C1 segment of cervical spinal cord (tissue), 14 donors: ENCODE results near the gene UBASH3B.
"Not testable (repeated sequence)": the region's sequence is repeated elsewhere in the genome, so short reads cannot be mapped to it uniquely, and the experiment has no call there.

Experiments used
- DNase-seq, 14 donors: peaks; one replicate each; lab custom pipeline; 2025; lab: John Stamatoyannopoulos, UW

Gene UBASH3B

GRCh38 chr11:122807731-122808477, 152.4 kb downstream of the UBASH3B start:
- DNase-seq: no peak

GRCh38 chr11:122808478-122808869, 153.0 kb downstream of the UBASH3B start:
- DNase-seq: no peak

GRCh38 chr11:122809866-122810265, 154.3 kb downstream of the UBASH3B start:
- no peak for DNase-seq

GRCh38 chr11:122811721-122812120, 156.2 kb downstream of the UBASH3B start:
- no peak for DNase-seq

- no peak for DNase-seq
These were observed 157.1 kb downstream of the UBASH3B start for GRCh38 chr11:122812638-122813037.

GRCh38 chr11:122813176-122813893, 157.8 kb downstream of the UBASH3B start:
- no peak for DNase-seq

GRCh38 chr11:122813894-122814270, 158.4 kb downstream of the UBASH3B start:
- DNase-seq: no peak

GRCh38 chr11:122814401-122814800, 158.9 kb downstream of the UBASH3B start:
- no peak for DNase-seq

GRCh38 chr11:122815900-122816299, 160.4 kb downstream of the UBASH3B start:
- DNase-seq: no peak

GRCh38 chr11:122816761-122817520, 161.4 kb downstream of the UBASH3B start:
- peak in 1 of 14 donors; percentile 88 for DNase-seq

GRCh38 chr11:122820158-122820557, 164.6 kb downstream of the UBASH3B start:
- DNase-seq: no peak

- DNase-seq: no peak
These were observed 165.6 kb downstream of the UBASH3B start for GRCh38 chr11:122821169-122821568.

- DNase-seq: no peak
These were observed 166.7 kb downstream of the UBASH3B start for GRCh38 chr11:122822241-122822640.

GRCh38 chr11:122823564-122823963, 168.0 kb downstream of the UBASH3B start:
- DNase-seq: no peak

GRCh38 chr11:122829371-122829770, 173.8 kb downstream of the UBASH3B start:
- not testable (repeated sequence) for DNase-seq

GRCh38 chr11:122832297-122832696, 176.8 kb downstream of the UBASH3B start:
- DNase-seq: not testable (repeated sequence)

- no peak for DNase-seq
These were observed 177.4 kb downstream of the UBASH3B start for GRCh38 chr11:122832721-122833470.

GRCh38 chr11:122833846-122834464, 178.4 kb downstream of the UBASH3B start:
- DNase-seq: no peak

GRCh38 chr11:122836916-122837315, 181.4 kb downstream of the UBASH3B start:
- DNase-seq: no peak

GRCh38 chr11:122837528-122838346, 182.2 kb downstream of the UBASH3B start:
- no peak for DNase-seq
